ENCODE data around the gene GPR6.

GPR6 gene, protein sequence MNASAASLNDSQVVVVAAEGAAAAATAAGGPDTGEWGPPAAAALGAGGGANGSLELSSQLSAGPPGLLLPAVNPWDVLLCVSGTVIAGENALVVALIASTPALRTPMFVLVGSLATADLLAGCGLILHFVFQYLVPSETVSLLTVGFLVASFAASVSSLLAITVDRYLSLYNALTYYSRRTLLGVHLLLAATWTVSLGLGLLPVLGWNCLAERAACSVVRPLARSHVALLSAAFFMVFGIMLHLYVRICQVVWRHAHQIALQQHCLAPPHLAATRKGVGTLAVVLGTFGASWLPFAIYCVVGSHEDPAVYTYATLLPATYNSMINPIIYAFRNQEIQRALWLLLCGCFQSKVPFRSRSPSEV

DNA sequence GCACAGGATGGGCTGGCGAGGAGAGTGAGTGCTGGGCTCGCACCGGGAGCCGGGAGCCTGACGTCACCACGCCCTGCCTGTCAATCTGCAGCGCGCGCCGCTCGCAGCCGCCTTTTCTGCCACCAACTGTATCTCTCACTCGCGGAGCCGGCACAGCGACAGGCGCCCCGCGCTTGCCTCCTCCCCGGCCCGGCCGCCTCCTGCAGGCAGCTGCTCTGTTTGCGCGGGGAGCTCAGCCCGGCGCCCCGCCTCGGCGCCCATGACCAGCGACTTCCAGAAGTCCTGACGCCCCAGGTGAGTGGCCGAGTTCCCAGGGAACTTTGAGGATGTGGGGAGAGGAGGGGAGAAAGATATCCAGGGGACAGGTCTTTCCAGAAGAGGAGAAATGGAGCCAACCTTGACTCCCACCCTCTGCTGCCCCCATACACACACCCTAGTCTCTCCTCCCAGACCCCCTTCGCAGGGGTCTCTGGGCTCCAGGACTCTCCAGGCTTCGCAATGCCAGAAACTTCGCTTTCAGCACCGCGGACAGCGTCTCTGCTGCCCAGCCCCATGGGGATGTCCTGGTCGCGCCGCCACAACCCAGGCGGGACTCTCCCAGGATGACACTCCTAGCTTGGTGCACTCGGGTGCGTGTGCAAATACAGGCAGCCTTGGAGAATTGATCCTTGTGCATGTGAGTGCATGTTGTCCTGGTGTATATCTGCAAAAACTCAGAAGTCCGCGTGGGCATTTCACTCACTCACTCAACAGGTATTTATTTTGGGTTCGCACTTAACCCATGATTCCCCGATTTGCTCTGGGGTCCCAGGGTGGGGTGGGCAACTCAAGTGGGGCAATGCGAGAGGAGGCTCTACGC is at the start of gene GPR6:
Gene GPR6 (plus strand): TSS at position 138 of the 859 bp plus-strand sequence. CDS start 802 bp downstream, outside the sequence.
- H3K9me3 ChIP-seq, result no peaks in the 10 kb centered on the region
- H3K4me3 ChIP-seq, result no peak within 1 kb of the TSS
- H3K36me3 ChIP-seq, result no peaks in the 10 kb centered on the region
- intact Hi-C loops (cut with DNase I; ENCODE audit: low total_unique reads), result no loop called here
- peak in 1 of 2 donors; percentile 26 for DNase-seq
- peaks cover 0 to 6% (median 0%) of the 10 kb centered on the region in 4 donors for H3K4me1 ChIP-seq
- TF ChIP-seq, protein P1, sequence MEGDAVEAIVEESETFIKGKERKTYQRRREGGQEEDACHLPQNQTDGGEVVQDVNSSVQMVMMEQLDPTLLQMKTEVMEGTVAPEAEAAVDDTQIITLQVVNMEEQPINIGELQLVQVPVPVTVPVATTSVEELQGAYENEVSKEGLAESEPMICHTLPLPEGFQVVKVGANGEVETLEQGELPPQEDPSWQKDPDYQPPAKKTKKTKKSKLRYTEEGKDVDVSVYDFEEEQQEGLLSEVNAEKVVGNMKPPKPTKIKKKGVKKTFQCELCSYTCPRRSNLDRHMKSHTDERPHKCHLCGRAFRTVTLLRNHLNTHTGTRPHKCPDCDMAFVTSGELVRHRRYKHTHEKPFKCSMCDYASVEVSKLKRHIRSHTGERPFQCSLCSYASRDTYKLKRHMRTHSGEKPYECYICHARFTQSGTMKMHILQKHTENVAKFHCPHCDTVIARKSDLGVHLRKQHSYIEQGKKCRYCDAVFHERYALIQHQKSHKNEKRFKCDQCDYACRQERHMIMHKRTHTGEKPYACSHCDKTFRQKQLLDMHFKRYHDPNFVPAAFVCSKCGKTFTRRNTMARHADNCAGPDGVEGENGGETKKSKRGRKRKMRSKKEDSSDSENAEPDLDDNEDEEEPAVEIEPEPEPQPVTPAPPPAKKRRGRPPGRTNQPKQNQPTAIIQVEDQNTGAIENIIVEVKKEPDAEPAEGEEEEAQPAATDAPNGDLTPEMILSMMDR (IDR thresholded peaks at IDR 0.05), result no peak
- peaks cover 0 to 40% of the 10 kb centered on the region in 2 donors for H3K27me3 ChIP-seq
- H3K27ac ChIP-seq, result no peak within 1 kb of the TSS

DNA sequence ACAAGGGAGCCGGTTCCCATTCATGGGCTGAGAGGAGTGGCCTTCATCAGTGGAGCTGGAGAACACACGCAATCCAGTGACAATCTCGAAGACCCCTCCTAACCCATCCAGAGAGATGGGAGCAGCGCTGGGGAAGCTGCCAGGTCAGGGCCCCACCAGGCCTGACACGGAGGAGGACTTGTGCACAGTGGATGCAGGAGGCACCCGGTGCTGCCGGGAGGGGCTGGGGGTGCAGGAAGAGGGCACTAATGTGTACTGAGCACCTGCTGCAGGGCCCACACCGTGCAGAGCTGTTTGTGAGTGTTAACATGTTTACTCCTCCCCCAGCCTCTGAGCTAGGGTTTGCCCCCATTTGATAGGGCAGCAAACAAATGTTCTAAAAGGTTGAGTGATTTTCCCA is 43.8 kb upstream of the GPR6 start:
- intact Hi-C loops (cut with DNase I; ENCODE audit: low total_unique reads), result no loop called here
- Histone ChIP-seq H3K4me3 (no peak overlapping the region), H3K27me3 (no peaks in the 10 kb centered on the region), H3K4me1 (no peaks in the 10 kb centered on the region), H3K9me3 (no peaks in the 10 kb centered on the region), H3K27ac (no peak overlapping the region), H3K36me3 (no peaks in the 10 kb centered on the region)
- no peak for DNase-seq
- TF ChIP-seq, protein P1 (IDR thresholded peaks at IDR 0.05), result no peak

DNA sequence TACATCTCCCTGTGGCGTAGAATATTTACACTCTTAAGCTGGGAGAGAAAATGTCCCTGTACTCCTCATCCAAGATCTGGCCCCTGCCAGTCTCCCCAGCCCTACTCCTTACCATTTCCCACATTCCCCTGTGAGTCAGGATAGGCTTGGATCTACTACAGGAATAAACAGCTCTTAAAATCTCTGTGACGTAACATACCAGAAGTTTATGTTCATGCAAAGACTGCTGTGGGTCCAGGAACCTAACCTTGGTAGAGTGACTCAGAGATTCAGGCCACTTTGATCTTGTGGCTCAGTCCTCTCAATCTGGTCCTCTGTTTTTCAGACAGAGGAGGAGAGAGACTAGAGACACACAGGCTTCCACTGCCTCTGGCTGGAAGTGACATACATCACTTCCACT is 38.5 kb upstream of the GPR6 start:
- Histone ChIP-seq H3K9me3 (no peaks in the 10 kb centered on the region), H3K4me3 (no peak overlapping the region), H3K27ac (no peak overlapping the region), H3K36me3 (no peaks in the 10 kb centered on the region), H3K27me3 (no peaks in the 10 kb centered on the region), H3K4me1 (no peaks in the 10 kb centered on the region)
- intact Hi-C loops (cut with DNase I; ENCODE audit: low total_unique reads), result no loop called here
- no peak for DNase-seq
- TF ChIP-seq, protein P1 (IDR thresholded peaks at IDR 0.05), result no peak

DNA sequence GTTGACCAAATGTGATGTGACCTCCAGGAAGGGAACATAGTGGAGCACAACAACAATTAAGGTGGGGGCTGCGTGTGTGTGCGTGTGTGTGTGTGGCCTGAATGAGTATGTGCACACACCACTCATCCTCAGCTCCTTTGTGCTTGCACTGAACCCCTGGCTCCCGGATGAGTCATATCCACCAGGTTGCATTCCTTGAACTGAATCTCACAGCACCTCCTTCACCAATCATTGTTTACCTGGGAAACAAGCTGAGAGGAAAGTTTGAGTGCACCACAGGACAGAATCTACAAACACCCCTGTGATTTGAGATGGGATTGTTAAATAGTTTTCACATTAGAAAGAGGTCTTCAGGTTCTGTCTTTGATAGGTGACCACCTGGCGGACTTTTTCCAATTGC is 33.7 kb upstream of the GPR6 start:
- no peaks in the 10 kb centered on the region for H3K9me3 ChIP-seq
- peaks cover 0 to 5% of the 10 kb centered on the region in 2 donors for H3K27me3 ChIP-seq
- no peak overlapping the region for H3K4me3 ChIP-seq
- TF ChIP-seq, protein P1 (IDR thresholded peaks at IDR 0.05), result no peak
- intact Hi-C loops (cut with DNase I; ENCODE audit: low total_unique reads), result no loop called here
- DNase-seq, result no peak
- no peaks in the 10 kb centered on the region for H3K4me1 ChIP-seq
- H3K36me3 ChIP-seq, result no peaks in the 10 kb centered on the region
- no peak overlapping the region for H3K27ac ChIP-seq

DNA sequence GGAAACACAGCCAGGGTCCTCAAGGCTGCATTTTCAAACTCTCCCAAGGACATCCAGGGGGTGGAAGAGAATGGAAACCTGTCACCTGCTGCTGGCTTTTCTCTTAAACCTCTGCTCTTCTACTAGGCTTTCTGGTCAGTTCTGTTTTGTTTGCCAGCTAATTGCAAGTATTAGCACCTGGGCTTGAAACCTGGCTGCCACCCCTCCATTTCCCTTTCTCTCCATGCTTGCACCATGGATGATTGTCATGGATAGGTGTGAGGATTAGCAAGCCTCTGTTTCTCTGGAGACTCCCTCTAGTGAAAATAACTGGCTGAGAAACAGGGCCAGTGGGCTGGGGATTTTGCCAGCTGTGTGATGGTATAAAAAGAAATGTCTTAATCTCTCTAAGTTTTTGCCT is 33.0 kb upstream of the GPR6 start:
- Histone ChIP-seq H3K4me3 (no peak overlapping the region), H3K4me1 (no peaks in the 10 kb centered on the region), H3K27me3 (peaks cover 0 to 5% of the 10 kb centered on the region in 2 donors), H3K9me3 (no peaks in the 10 kb centered on the region), H3K36me3 (no peaks in the 10 kb centered on the region), H3K27ac (no peak overlapping the region)
- TF ChIP-seq, protein P1 (IDR thresholded peaks at IDR 0.05), result no peak
- no peak for DNase-seq
- intact Hi-C loops (cut with DNase I; ENCODE audit: low total_unique reads), result no loop called here
